ENCODE results near the gene OSBPL3.

DNA sequence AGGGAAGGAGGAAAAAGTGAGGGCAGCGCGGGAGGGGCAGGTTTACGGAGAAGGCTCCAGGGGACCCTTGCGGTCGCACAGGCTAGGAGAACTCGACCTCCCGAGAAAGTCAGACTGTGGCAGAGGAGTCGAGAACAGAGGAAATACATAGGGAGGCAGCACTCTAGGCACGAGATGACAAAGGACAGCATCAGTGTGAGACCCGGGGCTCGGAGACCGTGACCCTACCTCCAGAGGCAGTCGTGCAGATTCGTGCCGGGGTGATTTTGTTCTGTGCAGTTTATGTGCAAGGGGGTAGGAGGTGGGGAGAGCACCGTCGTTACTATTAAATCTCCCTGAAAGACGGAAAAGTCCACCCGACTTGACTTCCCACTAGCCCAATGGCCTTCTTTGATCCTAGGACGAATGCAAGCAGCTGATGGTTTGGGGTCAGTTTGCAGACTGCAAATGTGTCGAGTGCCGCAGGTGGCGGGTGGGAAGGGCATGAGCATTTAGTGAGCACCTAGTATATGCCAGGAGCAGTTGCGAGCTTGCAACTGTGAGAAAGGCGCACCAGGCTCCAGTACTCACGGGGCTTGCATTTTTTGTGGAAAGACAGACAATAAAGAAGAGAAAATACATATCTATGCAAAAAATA, 674 bp upstream of the OSBPL3 start:
- no peak for TF ChIP-seq EZH2 (IDR thresholded peaks at IDR 0.05; ENCODE audit: insufficient read depth, poor library complexity, severe bottlenecking)
- no peak for TF ChIP-seq EZH2phosphoT487 (IDR thresholded peaks at IDR 0.05; ENCODE audit: insufficient read depth, low read depth)

All from GM23248 (cell line).